ENCODE measurements around the gene TRIP10.

DNA sequence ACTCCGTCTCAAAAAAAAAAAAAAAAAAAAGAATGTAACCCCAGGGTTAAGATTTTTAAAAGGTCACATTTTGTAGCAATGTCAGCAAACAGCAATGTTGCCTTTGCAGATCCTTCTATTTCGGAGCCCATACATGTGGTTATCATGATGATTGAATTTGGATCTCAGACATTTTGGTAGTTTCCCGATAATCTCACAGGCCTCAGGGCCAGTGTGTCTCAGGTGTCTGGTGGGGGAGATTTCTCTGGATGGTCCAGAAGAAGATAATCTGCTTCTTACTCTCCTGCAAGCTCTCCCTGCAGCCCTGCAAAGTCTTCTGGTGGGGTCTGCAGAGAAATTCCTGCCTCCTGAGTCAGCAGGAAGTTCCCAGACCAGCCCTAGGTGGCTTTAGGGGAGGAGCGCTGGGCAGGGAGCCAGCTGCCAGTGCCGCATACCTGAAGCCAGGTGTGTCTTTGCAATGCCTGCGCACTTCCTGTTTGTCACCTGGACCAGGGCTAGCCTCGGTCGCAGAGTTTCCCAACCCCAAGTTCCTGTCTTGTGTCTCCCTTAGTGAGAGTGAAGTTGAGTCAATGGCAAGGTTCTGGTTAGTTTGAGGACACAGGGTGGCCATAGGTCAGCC is 26.4 kb downstream of the TRIP10 start:
- no peak for TF ChIP-seq CTCF (conservative IDR thresholded peaks at IDR 0.05; ENCODE audit: low read depth, low read length)
- no peak for TF ChIP-seq EZH2 (IDR thresholded peaks at IDR 0.05; ENCODE audit: low read length, unreplicated experiment)
